Hepatocyte (in vitro differentiated cells): ENCODE measurements around the gene TMEM259. TPM values are rescaled to one million over a fixed set of nuclear protein-coding genes. Genes with fewer than 3 reads are reported as not detected.
A peak's percentile ranks its signal among the peaks of the same experiment; 100 is the strongest.

ENCODE experiments used
- DNase-seq: peaks from one replicate; pipeline ENCODE4 v3.0.0-alpha.2; 2016; ENCODE audit warnings: low spot score
- H2AFZ ChIP-seq: fragments of 200-600 bp; sonication (generic); 2 replicates; pipeline ENCODE4 v1.6.0; 2016; ENCODE audit warnings: antibody characterized with exemption, mild to moderate bottlenecking
- H3K27ac ChIP-seq: fragments of 200-600 bp; sonication (generic); 2 replicates; pipeline ENCODE4 v1.5.1; 2016; ENCODE audit warnings: mild to moderate bottlenecking
- H3K27me3 ChIP-seq: fragments of 200-600 bp; sonication (generic); 2 replicates; pipeline ENCODE4 v1.6.1; 2016
- H3K36me3 ChIP-seq: fragments of 200-600 bp; sonication (generic); replicated peaks from 2 replicates; pipeline ENCODE4 v1.5.1; 2016; ENCODE audit warnings: low read depth; ENCODE audit not compliant: insufficient read depth
- H3K4me1 ChIP-seq: fragments of 200-600 bp; sonication (generic); 2 replicates; pipeline ENCODE4 v1.5.1; 2016; ENCODE audit warnings: mild to moderate bottlenecking, moderate library complexity; ENCODE audit not compliant: insufficient read depth
- H3K4me2 ChIP-seq: fragments of 200-600 bp; sonication (generic); 2 replicates; pipeline ENCODE4 v1.6.0; 2016
- H3K4me3 ChIP-seq: fragments of 200-600 bp; sonication (generic); 2 replicates; pipeline ENCODE4 v1.5.1; 2016; ENCODE audit warnings: mild to moderate bottlenecking
- H3K79me2 ChIP-seq: fragments of 200-600 bp; sonication (generic); 2 replicates; pipeline ENCODE4 v1.6.0; 2017; ENCODE audit warnings: mild to moderate bottlenecking
- H3K9me2 ChIP-seq: fragments of 200-600 bp; sonication (generic); replicated peaks from 2 replicates; pipeline ENCODE4 v1.6.0; 2017; ENCODE audit warnings: mild to moderate bottlenecking; ENCODE audit not compliant: insufficient read depth
- H3K9me3 ChIP-seq: fragments of 200-600 bp; sonication (generic); 2 replicates; pipeline ENCODE4 v1.5.1; 2016; ENCODE audit warnings: low read depth, mild to moderate bottlenecking
- H4K20me1 ChIP-seq: fragments of 200-600 bp; sonication (generic); 2 replicates; pipeline ENCODE4 v1.6.0; 2016; ENCODE audit warnings: mild to moderate bottlenecking; ENCODE audit not compliant: insufficient read depth, poor library complexity, severe bottlenecking
- EZH2 ChIP-seq: fragments of 200-600 bp; sonication (generic); IDR thresholded peaks from 2 replicates; pipeline ENCODE4 v1.6.1; 2016; ENCODE audit warnings: antibody characterized with exemption, mild to moderate bottlenecking, borderline replicate concordance
- EZH2phosphoT487 ChIP-seq: fragments of 200-600 bp; sonication (generic); IDR thresholded peaks from one replicate; pipeline ENCODE4 v1.6.1; 2018; ENCODE audit warnings: antibody characterized with exemption, mild to moderate bottlenecking, low read depth, moderate library complexity; ENCODE audit not compliant: unreplicated experiment, severe bottlenecking
- WGBS: methylation state at CpG from one replicate; pipeline ENCODE4 v1.1.6; 2016; ENCODE audit warnings: low lambda C conversion rate; ENCODE audit errors: missing lambda C conversion rate; 5-methylcytosine and 5-hydroxymethylcytosine counted together
- polyA plus RNA-seq: library from polyadenylated mRNA; unstranded; fragments of >200 nt; fragmentation: Nextera tagmentation; extraction: Ambion mirVana; gene quantifications from 2 replicates; pipeline ENCODE4 v1.2.1, GENCODE V29; 2016
- total RNA-seq: library from RNA; depleted of rRNA; stranded (reverse); fragments of >200 nt; gene quantifications from 2 replicates; pipeline ENCODE4 v1.2.3, GENCODE V29; 2014
- TF ChIP-seq, protein P1 (sequence below): fragments of 200-600 bp; sonication (generic); IDR thresholded peaks from 2 replicates; pipeline ENCODE4 v1.5.1; 2016; ENCODE audit warnings: antibody characterized with exemption, mild to moderate bottlenecking; ENCODE audit not compliant: poor library complexity

Gene TMEM259
- total and polyA plus RNA-seq, 2 experiments from 2014 or later = 169 to 311 TPM

DNA sequence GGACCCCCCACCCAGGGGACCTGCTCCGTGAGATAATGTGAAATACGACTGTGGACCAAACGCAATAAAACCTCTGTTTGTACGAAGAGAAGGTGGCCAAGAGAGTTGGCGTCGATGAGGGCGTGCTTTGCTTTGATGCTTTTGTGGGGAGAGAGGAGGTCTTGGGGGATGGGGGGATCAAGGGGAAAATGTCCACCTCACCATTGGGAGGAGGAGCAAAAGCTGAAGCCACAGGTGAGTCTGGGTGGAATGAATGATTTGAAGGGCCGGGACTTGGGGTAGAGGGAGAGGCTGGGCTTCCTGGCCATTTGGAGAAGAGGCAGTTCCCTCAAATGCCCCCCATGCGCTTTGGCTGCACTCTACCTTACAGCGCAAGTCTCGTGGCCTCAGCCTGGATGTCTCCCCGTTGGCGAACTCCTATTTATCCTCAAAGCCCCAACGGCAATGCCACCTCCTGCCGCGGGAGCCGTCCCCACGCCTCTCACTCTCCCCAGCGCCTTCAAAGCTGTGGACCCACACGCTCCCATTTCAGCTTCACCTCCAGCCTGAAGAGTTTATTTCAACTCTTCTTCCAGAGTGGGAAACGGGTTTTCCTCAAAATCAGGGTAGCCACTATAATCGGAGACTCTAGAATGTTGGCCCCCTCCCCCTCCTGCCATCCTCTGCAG lies 18.2 kb upstream of the TMEM259 start:
- Histone ChIP-seq H3K4me1 (peaks cover 8% of the 10 kb centered on the region), H3K27ac (peak overlapping the region; percentile 28), H3K9me3 (no peaks in the 10 kb centered on the region), H2AFZ (no peak overlapping the region), H3K9me2 (no peaks in the 10 kb centered on the region), H3K27me3 (no peaks in the 10 kb centered on the region), H3K79me2 (no peaks in the 10 kb centered on the region), H3K4me3 (no peak overlapping the region), H3K4me2 (peak overlapping the region; percentile 73), H4K20me1 (peaks cover 3% of the 10 kb centered on the region), H3K36me3 (no peaks in the 10 kb centered on the region)
- no peak for DNase-seq
- TF ChIP-seq, protein P1, sequence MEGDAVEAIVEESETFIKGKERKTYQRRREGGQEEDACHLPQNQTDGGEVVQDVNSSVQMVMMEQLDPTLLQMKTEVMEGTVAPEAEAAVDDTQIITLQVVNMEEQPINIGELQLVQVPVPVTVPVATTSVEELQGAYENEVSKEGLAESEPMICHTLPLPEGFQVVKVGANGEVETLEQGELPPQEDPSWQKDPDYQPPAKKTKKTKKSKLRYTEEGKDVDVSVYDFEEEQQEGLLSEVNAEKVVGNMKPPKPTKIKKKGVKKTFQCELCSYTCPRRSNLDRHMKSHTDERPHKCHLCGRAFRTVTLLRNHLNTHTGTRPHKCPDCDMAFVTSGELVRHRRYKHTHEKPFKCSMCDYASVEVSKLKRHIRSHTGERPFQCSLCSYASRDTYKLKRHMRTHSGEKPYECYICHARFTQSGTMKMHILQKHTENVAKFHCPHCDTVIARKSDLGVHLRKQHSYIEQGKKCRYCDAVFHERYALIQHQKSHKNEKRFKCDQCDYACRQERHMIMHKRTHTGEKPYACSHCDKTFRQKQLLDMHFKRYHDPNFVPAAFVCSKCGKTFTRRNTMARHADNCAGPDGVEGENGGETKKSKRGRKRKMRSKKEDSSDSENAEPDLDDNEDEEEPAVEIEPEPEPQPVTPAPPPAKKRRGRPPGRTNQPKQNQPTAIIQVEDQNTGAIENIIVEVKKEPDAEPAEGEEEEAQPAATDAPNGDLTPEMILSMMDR = no peak
- TF ChIP-seq EZH2phosphoT487 (no peak), EZH2 (no peak)
- 57% methylated on average over 22 of the region's 22 CpGs for WGBS

DNA sequence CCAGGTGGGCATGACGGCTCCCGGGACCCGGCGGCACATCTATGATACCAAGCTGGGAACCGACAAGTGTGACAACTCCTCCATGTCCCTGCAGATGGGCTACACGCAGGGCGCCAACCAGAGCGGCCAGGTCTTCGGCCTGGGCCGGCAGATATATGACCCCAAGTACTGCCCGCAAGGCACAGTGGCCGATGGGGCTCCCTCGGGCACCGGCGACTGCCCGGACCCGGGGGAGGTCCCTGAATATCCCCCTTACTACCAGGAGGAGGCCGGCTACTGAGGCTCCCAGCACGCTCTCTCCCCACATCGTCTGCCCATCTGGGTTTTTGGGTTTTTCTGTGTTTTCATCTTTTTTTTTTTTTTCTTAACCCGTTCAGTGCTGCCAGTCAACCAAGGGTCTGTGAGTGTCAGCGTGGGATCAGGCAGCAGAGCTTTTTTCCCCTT lies 16.7 kb upstream of the TMEM259 start:
- H3K27ac ChIP-seq = peak overlapping the region; percentile 51
- no peaks in the 10 kb centered on the region for H3K9me2 ChIP-seq
- H3K4me1 ChIP-seq = peaks cover 8% of the 10 kb centered on the region
- no peak overlapping the region for H3K4me3 ChIP-seq
- H3K9me3 ChIP-seq = no peaks in the 10 kb centered on the region
- H4K20me1 ChIP-seq = peaks cover 9% of the 10 kb centered on the region
- whole genome bisulfite sequencing = 92% methylated on average over 21 of the region's 22 CpGs
- no peaks in the 10 kb centered on the region for H3K27me3 ChIP-seq
- TF ChIP-seq, protein P1 = no peak
- TF ChIP-seq EZH2 = no peak
- TF ChIP-seq EZH2phosphoT487 = no peak
- DNase-seq = no peak
- H2AFZ ChIP-seq = no peak overlapping the region
- H3K36me3 ChIP-seq = no peaks in the 10 kb centered on the region
- no peak overlapping the region for H3K4me2 ChIP-seq
- peaks cover 4% of the 10 kb centered on the region for H3K79me2 ChIP-seq

DNA sequence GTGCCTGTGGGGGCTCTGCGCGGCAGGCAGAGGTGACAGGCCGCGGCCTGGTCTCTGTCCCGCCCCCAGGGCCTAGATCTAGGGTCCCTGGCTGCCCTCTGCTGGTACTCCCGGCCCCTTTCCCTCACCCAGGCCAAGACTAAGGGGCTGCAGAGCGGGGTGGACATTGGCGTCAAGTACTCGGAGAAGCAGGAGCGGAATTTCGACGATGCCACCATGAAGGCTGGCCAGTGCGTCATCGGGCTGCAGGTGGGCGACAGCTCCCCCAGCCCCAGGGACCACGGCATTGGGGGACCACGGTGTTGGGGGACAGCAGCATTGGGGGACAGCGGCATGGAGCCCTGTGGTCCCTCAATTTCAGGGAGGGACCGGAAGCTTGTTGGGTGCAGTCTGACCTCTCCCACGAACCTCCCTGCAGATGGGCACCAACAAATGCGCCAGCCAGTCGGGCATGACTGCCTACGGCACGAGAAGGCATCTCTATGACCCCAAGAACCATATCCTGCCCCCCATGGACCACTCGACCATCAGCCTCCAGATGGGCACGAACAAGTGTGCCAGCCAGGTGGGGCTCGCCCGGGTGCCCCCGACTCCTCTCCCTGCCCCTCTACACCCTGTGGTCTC lies 15.2 kb upstream of the TMEM259 start:
- 92% methylated on average over 29 of the region's 29 CpGs for WGBS
- H3K4me2 ChIP-seq = no peak overlapping the region
- DNase-seq = no peak
- no peak overlapping the region for H2AFZ ChIP-seq
- no peaks in the 10 kb centered on the region for H3K36me3 ChIP-seq
- H3K9me2 ChIP-seq = no peaks in the 10 kb centered on the region
- H3K79me2 ChIP-seq = peaks cover 15% of the 10 kb centered on the region
- no peaks in the 10 kb centered on the region for H3K9me3 ChIP-seq
- H3K4me1 ChIP-seq = peaks cover 4% of the 10 kb centered on the region
- no peak overlapping the region for H3K27ac ChIP-seq
- H3K4me3 ChIP-seq = no peak overlapping the region
- no peaks in the 10 kb centered on the region for H3K27me3 ChIP-seq
- TF ChIP-seq, protein P1 = no peak
- TF ChIP-seq EZH2 = no peak
- TF ChIP-seq EZH2phosphoT487 = no peak
- peaks cover 12% of the 10 kb centered on the region for H4K20me1 ChIP-seq
